IPS-NIHi7 (cell line): Measurements from ENCODE around the gene CYFIP2.
"Not testable (repeated sequence)": the region's sequence is repeated elsewhere in the genome, so short reads cannot be mapped to it uniquely, and the experiment has no call there.

ENCODE experiments used
- DNase-seq: peaks from one replicate; pipeline ENCODE4 v3.0.0; 2012; ENCODE audit warnings: mixed read lengths; ENCODE audit errors: extremely low spot score

Gene CYFIP2

DNA sequence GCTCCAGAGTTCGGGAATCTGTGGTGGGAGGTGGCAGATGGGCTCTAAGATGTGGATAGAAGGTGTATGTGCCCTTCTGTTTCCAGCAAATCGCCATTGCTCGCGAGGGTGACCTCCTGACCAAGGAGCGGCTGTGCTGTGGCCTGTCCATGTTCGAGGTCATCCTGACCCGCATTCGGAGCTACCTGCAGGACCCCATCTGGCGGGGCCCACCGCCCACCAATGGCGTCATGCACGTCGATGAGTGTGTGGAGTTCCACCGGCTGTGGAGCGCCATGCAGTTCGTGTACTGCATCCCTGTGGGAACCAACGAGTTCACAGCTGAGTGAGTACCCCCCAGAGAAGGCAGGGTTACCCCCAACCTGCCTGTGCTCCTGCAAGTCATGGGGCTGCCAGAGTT is 123.2 kb downstream of the CYFIP2 start:
- no peak for DNase-seq

DNA sequence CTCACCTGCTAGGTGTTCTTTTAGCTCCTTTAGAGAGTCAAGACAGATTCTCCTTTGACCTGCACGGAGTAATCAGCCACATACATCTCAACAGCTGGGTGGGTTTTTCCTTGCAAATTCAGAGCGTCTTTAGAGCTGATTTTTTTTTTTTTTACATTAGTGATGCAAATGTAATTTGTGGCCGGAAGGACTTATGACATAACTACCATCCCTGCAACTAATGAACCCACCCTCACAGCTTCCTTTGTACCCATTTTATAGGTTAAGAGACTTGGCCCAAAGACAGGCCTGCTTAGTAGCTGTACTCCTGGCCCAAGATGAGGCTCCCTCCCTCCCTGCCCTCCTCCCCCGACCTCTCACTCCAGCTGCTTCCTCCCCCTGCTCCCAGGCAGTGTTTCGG is 124.2 kb downstream of the CYFIP2 start:
- DNase-seq: no peak

DNA sequence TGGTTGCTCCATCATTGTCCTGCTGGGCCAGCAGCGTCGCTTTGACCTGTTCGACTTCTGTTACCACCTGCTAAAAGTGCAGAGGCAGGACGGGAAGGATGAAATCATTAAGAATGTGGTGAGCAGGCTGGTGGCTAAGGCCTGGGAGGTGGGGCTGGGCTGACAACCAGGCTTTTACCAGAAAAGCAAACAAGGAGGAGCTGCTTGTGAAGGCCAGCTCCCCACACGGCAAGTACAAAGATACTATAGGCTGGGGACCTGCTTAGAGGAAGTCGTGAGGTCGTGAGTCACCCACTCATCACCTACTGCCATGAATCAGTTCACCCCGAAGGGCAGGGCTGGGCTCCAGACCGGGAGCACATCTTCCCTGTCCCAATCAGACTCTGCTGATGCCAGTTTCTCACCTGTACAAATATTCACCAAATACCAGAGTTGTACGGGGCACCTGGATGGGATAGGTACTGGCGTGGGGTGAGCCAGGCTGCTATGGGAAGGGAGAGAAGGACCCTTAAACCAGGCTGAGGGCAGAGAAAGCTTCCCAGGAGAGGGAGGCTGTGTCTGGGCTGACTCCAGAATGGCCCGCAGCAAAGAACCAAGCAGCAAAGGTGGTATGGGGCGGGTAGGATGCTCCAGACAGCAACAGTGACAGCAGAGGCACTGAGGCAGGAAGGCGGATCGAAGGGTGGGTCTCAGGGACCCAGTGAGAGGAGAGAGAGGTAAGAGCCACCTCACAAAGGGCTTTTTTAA is 124.8 kb downstream of the CYFIP2 start:
- peak; percentile 38 for DNase-seq

- no peak for DNase-seq
Observed at GRCh38 chr5:157398305-157398704, 132.4 kb downstream of the CYFIP2 start.

- no peak for DNase-seq
Observed at GRCh38 chr5:157400741-157401495, 135.0 kb downstream of the CYFIP2 start.

DNA sequence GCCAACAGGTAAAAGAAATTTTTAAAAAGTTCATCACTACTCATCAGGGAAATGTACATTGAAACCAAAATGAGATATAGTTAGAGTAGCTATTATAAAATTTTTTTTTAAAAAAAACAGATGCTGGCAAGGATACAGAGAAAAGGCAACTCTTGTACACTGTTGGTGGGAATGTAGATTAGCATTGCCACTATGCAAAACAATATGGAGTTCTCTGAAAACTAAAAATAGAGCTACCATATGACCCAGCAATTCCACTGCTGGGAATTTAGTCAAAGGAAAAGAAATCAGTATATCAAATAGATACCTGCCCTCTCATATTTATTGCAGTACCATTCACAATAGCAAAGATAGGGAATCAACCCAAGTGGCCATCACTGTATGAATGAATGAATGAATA is 149.9 kb downstream of the CYFIP2 start:
- no peak for DNase-seq

- not testable (repeated sequence) for DNase-seq
Observed at GRCh38 chr5:157419521-157419920, 153.6 kb downstream of the CYFIP2 start.

- not testable (repeated sequence) for DNase-seq
Observed at GRCh38 chr5:157429920-157430319, 164.0 kb downstream of the CYFIP2 start.

DNA sequence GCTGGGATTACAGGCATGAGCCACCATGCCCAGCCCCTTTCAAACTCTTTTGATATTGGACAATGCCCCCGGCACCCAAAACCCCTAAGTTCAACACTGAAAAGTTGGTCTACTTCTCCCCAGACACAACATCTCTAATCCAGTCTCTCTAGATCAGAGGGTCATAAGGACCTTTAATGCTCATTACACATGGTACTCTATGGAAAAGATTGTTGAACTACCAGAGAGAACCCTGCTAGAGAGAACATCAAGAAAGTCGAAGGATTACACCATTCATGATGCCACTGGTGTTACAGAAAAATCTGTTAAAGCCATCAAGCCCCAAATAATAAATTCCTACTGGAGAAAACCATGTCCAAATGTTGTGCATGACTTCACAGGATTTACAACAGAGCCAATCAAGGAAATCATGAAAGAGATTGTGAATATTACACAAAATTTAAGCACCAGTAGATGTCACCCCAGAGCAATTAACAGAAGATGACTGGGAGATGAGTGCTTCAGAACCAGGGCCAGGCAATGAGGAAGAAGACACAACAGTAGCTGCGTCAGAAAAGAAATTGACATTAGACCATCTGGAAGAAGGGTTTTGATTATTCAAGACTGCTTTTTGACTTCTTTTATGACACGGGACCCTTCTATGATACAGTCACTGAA is 165.7 kb downstream of the CYFIP2 start:
- peak; percentile 53 for DNase-seq

DNA sequence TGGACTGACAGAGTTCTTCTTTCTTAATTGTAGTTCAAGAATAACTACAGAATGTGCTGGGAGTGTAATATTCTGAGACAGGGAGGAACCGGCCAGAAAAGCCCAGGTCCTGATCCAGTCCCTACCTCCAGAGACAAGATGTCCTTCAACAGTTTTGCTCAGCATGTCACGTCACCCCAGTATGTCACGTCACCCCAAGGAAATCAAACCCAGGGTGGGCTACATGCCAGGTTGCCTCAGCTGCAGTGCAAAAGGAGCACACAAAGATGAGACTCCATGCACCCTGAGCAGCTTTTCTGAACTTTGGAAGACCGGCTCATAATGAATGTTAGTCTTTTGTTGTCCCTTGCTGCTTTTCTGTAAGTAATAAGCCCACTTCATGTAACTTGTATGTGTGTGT is 168.2 kb downstream of the CYFIP2 start:
- no peak for DNase-seq

GRCh38 chr5:157443041-157443549 is 177.2 kb downstream of the CYFIP2 start:
- DNase-seq: no peak

DNA sequence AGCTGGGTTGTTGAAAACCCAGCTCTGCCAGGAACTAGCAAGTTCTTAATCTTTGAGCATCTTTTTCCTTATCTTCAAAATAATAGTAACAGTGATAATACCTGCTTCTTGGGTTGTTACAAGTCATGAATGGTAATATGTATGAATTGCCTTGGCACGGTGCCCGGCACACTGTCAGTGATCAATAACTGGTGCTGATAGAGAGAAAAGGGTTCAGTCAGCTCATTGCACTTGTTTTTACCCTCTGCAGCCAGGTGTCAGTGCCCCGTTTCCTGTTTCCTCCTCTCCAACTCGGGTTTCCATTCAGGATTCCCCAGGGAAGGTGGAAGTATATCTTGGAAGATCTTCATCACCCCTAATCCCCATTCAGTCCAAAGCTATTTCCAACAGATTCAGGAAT is 178.3 kb downstream of the CYFIP2 start:
- DNase-seq: no peak
